Measurements from ENCODE around the gene UBTD2.

Gene UBTD2

DNA sequence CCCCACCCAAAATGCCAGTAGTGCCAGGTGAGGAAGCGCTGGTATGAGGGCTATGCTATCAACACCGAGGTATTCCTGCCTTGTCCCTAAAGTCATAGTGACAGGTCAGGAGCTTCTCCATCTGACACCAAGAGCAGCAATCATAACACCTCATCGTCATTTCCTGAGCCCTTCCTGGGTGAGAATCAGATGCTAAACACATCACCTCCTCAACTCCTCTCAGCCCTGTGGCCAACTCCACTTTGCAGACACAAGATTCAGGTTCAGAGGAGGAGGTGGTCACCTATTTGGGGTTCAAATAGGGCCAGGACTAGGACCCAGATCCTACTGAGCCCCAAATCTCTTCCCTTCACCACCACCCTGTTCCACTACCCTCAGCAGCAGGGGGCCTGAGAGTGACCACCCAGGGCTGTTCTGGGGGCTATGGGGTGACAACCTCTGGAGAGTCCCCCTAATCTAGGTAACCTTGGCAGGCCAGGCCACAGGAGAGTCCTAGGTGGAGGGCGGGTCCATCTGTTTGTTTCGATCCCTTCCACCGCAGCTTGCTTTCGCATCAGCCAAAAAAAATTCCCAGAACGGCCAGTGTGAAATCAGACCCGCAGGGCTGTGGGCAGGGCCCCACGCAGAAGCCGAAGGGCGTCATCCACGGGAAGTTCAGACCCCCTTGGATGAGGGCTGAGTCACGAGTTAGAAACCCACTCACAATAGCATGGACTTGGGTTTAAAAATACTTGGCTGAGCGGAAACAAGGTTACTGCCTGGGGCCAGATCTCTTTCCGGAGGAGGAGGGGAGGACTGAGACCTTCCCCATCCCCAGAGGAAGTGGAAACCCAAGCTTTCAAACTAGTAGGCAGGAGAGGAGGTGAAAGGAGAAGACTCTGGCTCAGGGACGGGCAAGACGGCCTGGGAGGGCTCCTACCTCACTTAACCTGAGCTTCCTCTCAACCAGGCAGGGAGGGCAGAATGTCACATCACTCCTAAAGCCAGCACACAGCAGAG is 104.3 kb downstream of the UBTD2 start:
- ATAC-seq (replicated peaks; ENCODE audit: extremely low read depth, poor library complexity, severe bottlenecking) (peak; percentile 47), DNase-seq (ENCODE audit: low spot score in 2 of 2) (peak; percentile 36 to 60)
- H3K4me1 Mint-ChIP-seq = peaks cover 76% of the 10 kb centered on the region
- H3K27me3 Mint-ChIP-seq = no peaks in the 10 kb centered on the region
- H3K36me3 Mint-ChIP-seq (ENCODE audit: insufficient read depth) = peaks cover 56% of the 10 kb centered on the region
- H3K4me3 Mint-ChIP-seq = peak overlapping the region; percentile 100
- peak overlapping the region; percentile 98 for H3K27ac Mint-ChIP-seq (ENCODE audit: low read depth)
- no peaks in the 10 kb centered on the region for H3K9me3 Mint-ChIP-seq

DNA sequence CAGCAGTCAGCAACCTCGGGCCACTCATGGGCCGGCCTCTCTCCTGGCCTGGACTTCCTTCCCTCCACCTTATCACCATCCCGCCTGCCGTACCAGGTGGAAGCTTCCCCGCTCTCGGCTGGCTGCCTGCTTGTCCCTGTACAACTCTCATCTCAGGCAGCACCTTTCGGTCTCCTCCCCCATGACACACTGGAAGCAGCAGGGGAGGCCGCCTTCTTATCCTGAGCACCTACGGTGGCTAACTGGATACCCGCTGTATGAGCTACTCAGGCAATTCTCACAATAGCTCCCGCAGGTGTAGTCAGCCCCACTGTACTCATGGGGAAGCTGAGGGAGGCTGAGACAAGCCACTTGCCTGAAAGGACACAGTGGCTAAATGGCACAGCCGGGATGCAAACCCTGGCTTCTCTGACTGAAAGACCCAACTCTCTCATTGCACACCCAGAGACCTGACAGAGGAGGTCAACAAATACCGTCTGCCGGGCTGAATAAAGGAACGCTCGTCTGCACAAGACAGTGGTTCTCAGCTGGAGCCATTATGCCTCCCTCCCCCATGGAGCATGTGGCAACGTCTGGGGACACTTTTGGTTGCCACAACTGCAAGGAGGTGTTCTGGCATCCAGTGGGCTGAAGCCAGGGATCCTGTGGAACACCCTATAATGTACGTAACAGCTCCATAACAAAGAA is 105.1 kb downstream of the UBTD2 start:
- no peaks in the 10 kb centered on the region for H3K9me3 Mint-ChIP-seq
- no peak for DNase-seq (ENCODE audit: low spot score in 2 of 2)
- H3K27ac Mint-ChIP-seq (ENCODE audit: low read depth) = peak overlapping the region; percentile 98
- no peak for ATAC-seq (replicated peaks; ENCODE audit: extremely low read depth, poor library complexity, severe bottlenecking)
- H3K4me3 Mint-ChIP-seq = peak overlapping the region; percentile 100
- H3K36me3 Mint-ChIP-seq (ENCODE audit: insufficient read depth) = peaks cover 61% of the 10 kb centered on the region
- no peaks in the 10 kb centered on the region for H3K27me3 Mint-ChIP-seq
- H3K4me1 Mint-ChIP-seq = peaks cover 82% of the 10 kb centered on the region

DNA sequence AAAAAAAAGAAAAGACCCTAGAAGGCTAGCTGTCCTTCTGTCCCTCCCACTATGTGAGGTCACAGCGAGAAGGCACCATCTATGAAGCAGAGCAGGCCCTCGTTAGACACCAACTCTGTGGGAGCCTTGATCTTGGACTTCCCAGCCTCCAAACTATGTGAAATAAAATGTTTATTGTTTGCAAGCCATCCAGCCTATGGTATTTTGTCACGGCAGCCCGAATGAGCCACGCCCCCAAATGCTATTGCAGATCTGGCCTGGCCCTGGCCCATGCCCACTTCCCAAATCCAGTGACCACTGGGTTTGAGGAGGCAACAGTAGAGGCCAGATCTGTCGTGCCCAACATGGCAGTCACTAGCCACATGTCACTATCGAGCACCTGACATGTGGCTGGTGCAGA is 106.4 kb downstream of the UBTD2 start:
- peak overlapping the region; percentile 98 for H3K27ac Mint-ChIP-seq (ENCODE audit: low read depth)
- peaks cover 58% of the 10 kb centered on the region for H3K36me3 Mint-ChIP-seq (ENCODE audit: insufficient read depth)
- peaks cover 88% of the 10 kb centered on the region for H3K4me1 Mint-ChIP-seq
- H3K27me3 Mint-ChIP-seq = no peaks in the 10 kb centered on the region
- ATAC-seq (replicated peaks; ENCODE audit: extremely low read depth, poor library complexity, severe bottlenecking) = no peak
- H3K4me3 Mint-ChIP-seq = peak overlapping the region; percentile 100
- no peak for DNase-seq (ENCODE audit: low spot score in 2 of 2)
- no peaks in the 10 kb centered on the region for H3K9me3 Mint-ChIP-seq

DNA sequence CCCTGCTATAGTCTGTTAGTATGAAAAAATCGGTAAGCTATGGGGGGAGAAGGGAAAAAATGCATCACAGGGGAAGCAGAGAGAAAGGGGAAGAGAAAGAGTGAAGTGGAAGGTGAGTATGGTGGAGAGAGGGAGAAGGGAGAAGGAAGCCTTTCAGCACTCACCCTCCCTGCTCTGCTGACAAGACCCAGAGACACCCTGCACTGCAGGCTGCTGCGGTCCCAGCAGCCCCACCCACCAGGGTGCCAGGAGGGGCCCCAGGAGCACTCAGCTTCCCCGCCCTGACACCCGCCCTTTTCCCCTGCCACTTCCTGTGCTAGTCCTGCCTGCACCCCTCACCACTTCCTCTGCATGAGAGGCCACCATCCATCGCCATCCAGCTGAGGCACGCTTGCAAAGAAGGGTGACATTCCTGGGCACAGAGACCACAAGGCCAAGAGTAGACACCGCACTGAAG is 108.3 kb downstream of the UBTD2 start:
- Mint-ChIP-seq H3K4me3 (peak overlapping the region; percentile 100), H3K9me3 (no peaks in the 10 kb centered on the region), H3K4me1 (peaks cover 91% of the 10 kb centered on the region), H3K36me3 (ENCODE audit: insufficient read depth) (peaks cover 50% of the 10 kb centered on the region), H3K27ac (ENCODE audit: low read depth) (peak overlapping the region; percentile 98), H3K27me3 (no peaks in the 10 kb centered on the region)
- DNase-seq (ENCODE audit: low spot score in 2 of 2) = peak; percentile 64 to 83
- peak; percentile 77 for ATAC-seq (replicated peaks; ENCODE audit: extremely low read depth, poor library complexity, severe bottlenecking)

DNA sequence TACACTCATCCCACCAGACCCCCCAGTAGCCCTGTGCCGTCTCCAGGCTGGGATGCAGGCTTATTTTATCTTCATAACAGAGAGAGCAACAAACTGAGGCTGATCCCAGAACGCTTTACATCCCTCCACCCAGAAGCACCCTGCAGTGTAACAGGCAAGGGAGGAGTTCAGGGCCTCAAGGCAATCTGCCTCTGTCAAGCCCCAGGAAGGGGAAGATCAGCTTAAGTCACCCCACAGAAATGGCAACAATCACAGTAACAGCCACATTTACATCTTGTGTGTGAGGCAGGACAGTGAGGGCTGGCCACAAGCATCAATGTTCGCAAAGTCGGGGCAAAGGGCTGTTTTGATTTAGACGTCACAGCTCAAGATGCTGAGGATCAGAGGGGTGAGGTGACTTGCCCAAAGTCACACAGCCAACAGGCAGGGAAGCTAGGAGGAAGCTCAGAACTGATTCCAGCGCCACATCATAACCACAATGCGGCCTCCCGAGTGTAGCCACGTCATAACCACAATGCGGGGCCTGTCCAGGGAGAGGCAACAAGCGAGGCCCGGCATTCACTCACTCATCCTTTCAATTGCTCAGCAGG is 109.9 kb downstream of the UBTD2 start:
- no peaks in the 10 kb centered on the region for H3K27me3 Mint-ChIP-seq
- peaks cover 51% of the 10 kb centered on the region for H3K36me3 Mint-ChIP-seq (ENCODE audit: insufficient read depth)
- no peaks in the 10 kb centered on the region for H3K9me3 Mint-ChIP-seq
- DNase-seq (ENCODE audit: low spot score in 2 of 2) (peak; percentile 48 to 63), ATAC-seq (replicated peaks; ENCODE audit: extremely low read depth, poor library complexity, severe bottlenecking) (peak; percentile 13)
- H3K4me1 Mint-ChIP-seq = peaks cover 92% of the 10 kb centered on the region
- peak overlapping the region; percentile 98 for H3K27ac Mint-ChIP-seq (ENCODE audit: low read depth)
- peak overlapping the region; percentile 100 for H3K4me3 Mint-ChIP-seq

DNA sequence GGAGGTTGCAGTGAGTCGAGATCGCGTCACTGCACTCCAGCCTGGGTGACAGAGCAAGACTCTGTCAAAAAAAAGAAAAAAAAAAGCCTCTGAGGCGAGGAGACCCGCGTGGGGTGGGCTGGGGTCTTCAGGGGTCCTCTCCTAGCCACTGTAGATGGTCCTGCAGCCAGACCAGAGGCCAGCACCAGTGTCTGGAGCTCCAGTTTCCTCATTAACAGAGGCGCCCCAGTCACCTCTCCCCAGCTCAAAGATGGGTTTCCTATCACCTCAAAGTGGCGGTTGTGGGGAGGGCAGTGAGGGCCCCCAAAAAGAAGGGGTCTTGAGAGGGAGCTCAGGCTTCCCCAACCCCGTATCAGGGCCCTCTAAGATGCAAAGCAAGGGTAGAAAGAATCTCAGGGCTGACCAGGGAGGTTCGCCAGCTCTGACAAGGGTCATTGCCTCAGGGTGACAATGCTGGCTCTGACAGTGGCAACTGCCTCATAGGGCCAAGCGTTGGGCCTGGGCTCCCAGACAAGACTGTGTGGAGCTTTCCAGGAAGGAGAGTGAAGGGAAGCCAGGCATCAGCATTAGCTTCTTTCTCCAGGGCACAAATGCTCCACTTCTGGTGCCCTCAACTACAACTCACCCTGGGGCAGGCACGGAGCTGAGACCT is 110.5 kb downstream of the UBTD2 start:
- H3K4me3 Mint-ChIP-seq = peak overlapping the region; percentile 100
- H3K27me3 Mint-ChIP-seq = no peaks in the 10 kb centered on the region
- peaks cover 92% of the 10 kb centered on the region for H3K4me1 Mint-ChIP-seq
- H3K36me3 Mint-ChIP-seq (ENCODE audit: insufficient read depth) = peaks cover 48% of the 10 kb centered on the region
- DNase-seq (ENCODE audit: low spot score in 2 of 2) = no peak
- peak overlapping the region; percentile 98 for H3K27ac Mint-ChIP-seq (ENCODE audit: low read depth)
- no peak for ATAC-seq (replicated peaks; ENCODE audit: extremely low read depth, poor library complexity, severe bottlenecking)
- H3K9me3 Mint-ChIP-seq = no peaks in the 10 kb centered on the region

DNA sequence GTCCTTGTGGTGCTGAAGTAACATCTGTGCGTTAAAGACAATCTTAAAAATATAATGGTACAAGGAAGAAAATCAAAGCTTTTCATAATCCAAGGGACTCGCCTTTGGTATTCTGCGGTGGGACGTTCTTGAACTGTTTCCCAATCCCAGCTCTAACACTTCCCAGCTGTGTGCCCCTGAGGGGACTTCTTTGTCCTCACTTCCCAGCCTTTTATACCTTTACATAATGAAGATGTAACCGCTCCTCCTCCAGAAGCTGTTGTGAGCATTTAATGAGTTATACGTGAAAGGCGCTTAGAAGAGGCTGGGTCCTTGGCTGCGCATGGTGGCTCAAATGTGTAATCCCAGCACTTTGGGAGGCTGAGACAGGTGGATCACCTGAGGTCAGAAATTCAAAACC is 112.4 kb downstream of the UBTD2 start:
- peaks cover 57% of the 10 kb centered on the region for H3K36me3 Mint-ChIP-seq (ENCODE audit: insufficient read depth)
- no peaks in the 10 kb centered on the region for H3K27me3 Mint-ChIP-seq
- H3K4me1 Mint-ChIP-seq = peaks cover 93% of the 10 kb centered on the region
- no peaks in the 10 kb centered on the region for H3K9me3 Mint-ChIP-seq
- DNase-seq (ENCODE audit: low spot score in 2 of 2) (no peak), ATAC-seq (replicated peaks; ENCODE audit: extremely low read depth, poor library complexity, severe bottlenecking) (no peak)
- H3K27ac Mint-ChIP-seq (ENCODE audit: low read depth) = peak overlapping the region; percentile 82
- H3K4me3 Mint-ChIP-seq = no peak overlapping the region

DNA sequence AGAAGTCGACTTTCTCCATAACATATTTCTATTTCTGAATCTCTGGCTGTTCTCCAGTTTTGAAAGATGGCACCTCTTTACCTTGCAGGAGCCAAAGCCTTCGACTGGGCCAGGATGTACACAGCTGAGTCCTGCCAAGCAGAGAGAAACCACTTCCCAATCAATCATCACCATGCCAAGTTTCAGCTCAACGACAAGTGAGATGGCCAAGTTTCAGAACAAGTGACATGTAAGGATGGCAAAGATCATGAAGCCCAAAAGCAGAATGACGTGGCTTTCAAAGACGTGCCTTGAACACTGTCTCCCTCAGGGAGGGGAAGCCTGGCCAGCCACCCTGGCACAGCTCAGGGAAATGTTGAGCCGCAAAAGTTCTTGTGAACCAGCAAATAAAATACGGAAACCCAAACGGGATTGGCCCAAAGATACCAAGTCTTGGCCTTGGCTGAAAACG is 113.3 kb downstream of the UBTD2 start:
- no peaks in the 10 kb centered on the region for H3K9me3 Mint-ChIP-seq
- no peaks in the 10 kb centered on the region for H3K27me3 Mint-ChIP-seq
- no peak for ATAC-seq (replicated peaks; ENCODE audit: extremely low read depth, poor library complexity, severe bottlenecking)
- H3K4me1 Mint-ChIP-seq = peaks cover 86% of the 10 kb centered on the region
- peak overlapping the region; percentile 82 for H3K27ac Mint-ChIP-seq (ENCODE audit: low read depth)
- DNase-seq (ENCODE audit: low spot score in 2 of 2) = no peak
- H3K4me3 Mint-ChIP-seq = peak overlapping the region; percentile 52
- peaks cover 53% of the 10 kb centered on the region for H3K36me3 Mint-ChIP-seq (ENCODE audit: insufficient read depth)

DNA sequence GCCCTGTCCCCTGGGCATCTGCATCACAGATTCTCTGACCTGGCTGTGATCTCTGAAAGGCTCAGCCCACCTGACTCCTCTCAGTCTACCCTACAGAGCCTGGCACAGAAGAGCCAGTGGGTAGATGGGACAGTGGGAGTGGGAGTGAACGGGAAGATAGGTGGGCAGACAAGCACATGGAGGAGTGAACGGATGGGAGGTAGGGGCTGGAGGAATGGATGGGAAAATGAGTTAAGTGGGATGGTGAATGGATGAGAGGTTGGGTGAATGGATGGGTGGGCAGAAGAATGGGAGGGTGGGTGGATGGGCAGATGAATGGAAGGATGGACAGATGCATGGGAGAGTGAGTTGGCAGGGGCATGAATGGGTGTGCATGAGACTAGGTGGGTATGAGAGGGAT is 114.3 kb downstream of the UBTD2 start:
- Mint-ChIP-seq H3K27ac (ENCODE audit: low read depth) (peak overlapping the region; percentile 82), H3K27me3 (no peaks in the 10 kb centered on the region), H3K9me3 (no peaks in the 10 kb centered on the region), H3K4me3 (peak overlapping the region; percentile 48), H3K4me1 (peaks cover 85% of the 10 kb centered on the region), H3K36me3 (ENCODE audit: insufficient read depth) (peaks cover 45% of the 10 kb centered on the region)
- ATAC-seq (replicated peaks; ENCODE audit: extremely low read depth, poor library complexity, severe bottlenecking) (no peak), DNase-seq (ENCODE audit: low spot score in 2 of 2) (no peak)

DNA sequence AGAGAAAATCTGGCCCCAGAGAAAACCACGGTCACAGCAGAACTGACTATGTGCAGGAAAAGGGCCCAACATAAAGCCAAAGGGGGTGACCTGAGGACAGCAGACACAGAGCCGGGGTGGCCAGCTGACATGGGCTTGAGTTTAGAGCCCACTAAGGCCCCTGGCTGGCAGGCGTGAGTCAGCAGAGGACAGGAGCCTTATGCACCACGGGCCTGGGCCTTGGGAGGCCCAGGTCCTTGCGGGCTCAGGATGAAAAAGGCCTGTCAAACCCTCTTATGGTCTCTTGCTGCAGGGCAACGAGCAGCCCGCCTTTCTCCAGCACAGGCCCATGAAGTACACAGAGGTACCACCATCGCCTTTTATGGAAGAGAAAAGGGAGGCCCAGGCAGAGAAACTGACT is 115.3 kb downstream of the UBTD2 start:
- Mint-ChIP-seq H3K27ac (ENCODE audit: low read depth) (peak overlapping the region; percentile 87), H3K27me3 (no peaks in the 10 kb centered on the region)

DNA sequence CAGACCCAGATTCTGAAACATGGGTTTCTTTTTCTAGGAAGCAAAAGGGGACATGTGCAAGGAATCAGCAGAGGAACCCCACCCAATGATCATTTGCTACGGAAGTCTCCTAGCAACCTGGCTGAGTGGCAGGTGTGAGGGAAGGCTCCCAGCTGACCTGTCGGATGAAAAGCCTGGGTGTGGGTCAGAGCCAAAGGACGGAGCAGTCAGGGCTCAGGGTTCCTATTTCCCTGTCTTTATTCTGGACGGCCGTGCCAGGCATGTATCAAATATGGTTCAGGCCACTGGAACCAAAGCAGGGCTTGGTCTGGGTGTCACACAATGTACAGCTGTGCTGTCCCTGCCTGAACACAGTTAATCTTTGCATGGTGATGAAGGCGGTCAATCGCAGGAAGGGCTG is 115.7 kb downstream of the UBTD2 start:
- Mint-ChIP-seq H3K9me3 (no peaks in the 10 kb centered on the region), H3K27me3 (no peaks in the 10 kb centered on the region), H3K4me1 (peaks cover 81% of the 10 kb centered on the region), H3K4me3 (peak overlapping the region; percentile 48), H3K27ac (ENCODE audit: low read depth) (peak overlapping the region; percentile 87), H3K36me3 (ENCODE audit: insufficient read depth) (peaks cover 33% of the 10 kb centered on the region)
- DNase-seq (ENCODE audit: low spot score in 2 of 2) (no peak), ATAC-seq (replicated peaks; ENCODE audit: extremely low read depth, poor library complexity, severe bottlenecking) (no peak)

More for the DNA sequence above, 115.3 kb downstream of the UBTD2 start:
- Mint-ChIP-seq H3K4me3 (peak overlapping the region; percentile 48), H3K4me1 (peaks cover 81% of the 10 kb centered on the region), H3K9me3 (no peaks in the 10 kb centered on the region), H3K36me3 (ENCODE audit: insufficient read depth) (peaks cover 36% of the 10 kb centered on the region)
- DNase-seq (ENCODE audit: low spot score in 2 of 2) = no peak
- ATAC-seq (replicated peaks; ENCODE audit: extremely low read depth, poor library complexity, severe bottlenecking) = no peak

Data from central memory CD8-positive, alpha-beta T cell (primary cell).